Coronary artery (tissue), 2 donors: ENCODE data around the gene YJU2.

Source experiments
- DNase-seq: peaks from one replicate; pipeline ENCODE4 v3.0.0-alpha.2; 2017; ENCODE audit warnings: low spot score
- H3K27ac ChIP-seq, 2 donors: fragments of 200-600 bp; sonication (generic); one replicate each; pipeline ENCODE4 v1.5.1; 2016 to 2019
- H3K4me3 ChIP-seq: fragments of 200-600 bp; sonication (generic); 2 replicates; pipeline ENCODE4 v1.5.1; 2016; ENCODE audit warnings: mild to moderate bottlenecking, moderate library complexity
- TF ChIP-seq, protein P1 (sequence below): fragments of 200-600 bp; sonication (generic); IDR thresholded peaks from one replicate; pipeline ENCODE4 v1.5.1; 2019; ENCODE audit warnings: antibody characterized with exemption

YJU2 gene

GRCh38 chr19:4201798-4202197 lies 45.1 kb upstream of the YJU2 start:
- DNase-seq: no peak
- no peak overlapping the region for H3K4me3 ChIP-seq
- TF ChIP-seq, protein P1, sequence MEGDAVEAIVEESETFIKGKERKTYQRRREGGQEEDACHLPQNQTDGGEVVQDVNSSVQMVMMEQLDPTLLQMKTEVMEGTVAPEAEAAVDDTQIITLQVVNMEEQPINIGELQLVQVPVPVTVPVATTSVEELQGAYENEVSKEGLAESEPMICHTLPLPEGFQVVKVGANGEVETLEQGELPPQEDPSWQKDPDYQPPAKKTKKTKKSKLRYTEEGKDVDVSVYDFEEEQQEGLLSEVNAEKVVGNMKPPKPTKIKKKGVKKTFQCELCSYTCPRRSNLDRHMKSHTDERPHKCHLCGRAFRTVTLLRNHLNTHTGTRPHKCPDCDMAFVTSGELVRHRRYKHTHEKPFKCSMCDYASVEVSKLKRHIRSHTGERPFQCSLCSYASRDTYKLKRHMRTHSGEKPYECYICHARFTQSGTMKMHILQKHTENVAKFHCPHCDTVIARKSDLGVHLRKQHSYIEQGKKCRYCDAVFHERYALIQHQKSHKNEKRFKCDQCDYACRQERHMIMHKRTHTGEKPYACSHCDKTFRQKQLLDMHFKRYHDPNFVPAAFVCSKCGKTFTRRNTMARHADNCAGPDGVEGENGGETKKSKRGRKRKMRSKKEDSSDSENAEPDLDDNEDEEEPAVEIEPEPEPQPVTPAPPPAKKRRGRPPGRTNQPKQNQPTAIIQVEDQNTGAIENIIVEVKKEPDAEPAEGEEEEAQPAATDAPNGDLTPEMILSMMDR: no peak
- H3K27ac ChIP-seq: no peak overlapping the region

GRCh38 chr19:4206818-4207484 lies 39.9 kb upstream of the YJU2 start:
- H3K4me3 ChIP-seq: no peak overlapping the region
- TF ChIP-seq, protein P1: no peak
- no peak for DNase-seq
- no peak overlapping the region for H3K27ac ChIP-seq

- TF ChIP-seq, protein P1: no peak
- no peak for DNase-seq
- H3K4me3 ChIP-seq: no peak overlapping the region
Measured at GRCh38 chr19:4208385-4209094, 38.3 kb upstream of the YJU2 start.

DNA sequence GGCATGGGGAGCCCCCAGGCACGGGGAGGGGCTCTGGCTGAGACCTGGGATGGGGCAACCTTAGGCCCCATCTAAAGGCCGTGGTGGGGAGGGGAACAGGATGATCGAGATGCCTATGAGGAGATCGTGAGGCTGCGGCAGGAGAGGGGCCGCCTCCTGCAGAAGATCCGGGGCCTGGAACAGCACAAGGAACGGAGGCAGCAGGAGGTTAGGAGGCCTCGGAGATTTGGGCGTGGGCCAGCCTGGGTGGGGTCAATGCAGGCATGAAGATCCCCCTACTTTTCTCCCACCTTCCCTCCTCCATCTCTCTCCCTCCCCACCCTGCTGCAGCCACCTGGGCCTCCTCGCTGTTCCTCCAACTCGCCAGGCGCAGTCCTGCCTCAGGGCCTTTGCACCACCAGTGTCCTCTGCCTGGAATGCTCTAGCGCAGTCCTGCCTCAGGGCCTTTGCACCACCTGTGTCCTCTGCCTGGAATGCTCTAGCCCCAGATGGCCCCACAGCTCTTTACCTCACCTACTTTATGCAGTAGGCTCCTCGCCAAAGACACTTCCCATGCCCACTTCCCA lies 36.6 kb upstream of the YJU2 start:
- TF ChIP-seq, protein P1: no peak
- Histone ChIP-seq H3K27ac (no peak overlapping the region), H3K4me3 (no peak overlapping the region)
- no peak for DNase-seq

More at GRCh38 chr19:4208385-4209094, 38.3 kb upstream of the YJU2 start:
- no peak overlapping the region for H3K27ac ChIP-seq

GRCh38 chr19:4213116-4213515 lies 33.8 kb upstream of the YJU2 start:
- TF ChIP-seq, protein P1: no peak
- H3K4me3 ChIP-seq: no peak overlapping the region
- no peak for DNase-seq
- H3K27ac ChIP-seq: no peak overlapping the region

DNA sequence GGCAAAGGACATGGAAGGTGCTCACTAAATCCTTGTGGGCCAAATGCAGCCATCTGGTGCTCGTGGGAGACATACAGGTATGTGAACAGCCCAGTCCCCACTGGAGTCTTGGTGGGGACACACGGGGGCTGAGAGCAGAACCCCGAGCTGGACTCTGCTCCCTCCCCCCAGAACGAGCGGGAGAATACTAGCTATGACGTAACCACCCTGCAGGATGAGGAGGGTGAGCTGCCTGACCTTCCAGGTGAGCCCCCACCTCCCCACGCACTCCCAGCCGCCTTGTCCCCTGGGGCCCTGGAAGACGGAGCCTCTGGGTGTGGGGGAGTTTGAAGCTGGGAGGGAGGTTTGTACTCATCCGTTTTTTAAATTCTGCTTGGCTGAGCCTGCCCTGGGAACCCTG lies 31.1 kb upstream of the YJU2 start:
- Histone ChIP-seq H3K27ac (no peak overlapping the region), H3K4me3 (no peak overlapping the region)
- DNase-seq: no peak
- TF ChIP-seq, protein P1: no peak
